Activated gamma-delta T cell (primary cell): Measurements from ENCODE around the gene AFAP1.
"Not testable (repeated sequence)": the region's sequence is repeated elsewhere in the genome, so short reads cannot be mapped to it uniquely, and the experiment has no call there.

ENCODE experiments used
- DNase-seq: peaks from one replicate; lab custom pipeline; 2025; lab: John Stamatoyannopoulos, UW

The AFAP1 gene

GRCh38 chr4:7945709-7946380 lies 6.2 kb upstream of the AFAP1 start:
- DNase-seq, result no peak

- DNase-seq, result no peak
Measured at GRCh38 chr4:7944599-7945220, 5.0 kb upstream of the AFAP1 start.

- not testable (repeated sequence) for DNase-seq
Measured at GRCh38 chr4:7943688-7944087, 4.0 kb upstream of the AFAP1 start.

DNA sequence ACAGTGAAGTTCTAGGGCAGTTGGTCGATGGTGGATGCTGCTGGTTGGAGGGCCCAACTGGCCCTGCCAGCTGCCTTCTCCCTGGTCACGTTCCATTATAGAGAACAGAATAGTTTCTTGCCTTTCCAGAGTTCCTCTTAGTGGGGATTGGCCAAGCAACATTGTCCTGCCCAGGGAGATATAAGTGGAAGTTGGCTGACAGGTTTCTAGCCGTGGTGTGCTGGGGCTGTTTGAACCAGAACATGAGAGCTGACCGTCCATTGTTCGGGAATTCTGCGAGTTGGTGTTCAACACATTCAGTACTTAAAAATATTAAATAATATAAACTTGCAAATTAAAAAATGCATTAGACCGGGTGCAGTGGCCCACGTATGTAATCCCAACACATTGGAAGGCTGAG lies 3.5 kb upstream of the AFAP1 start:
- no peak for DNase-seq

GRCh38 chr4:7941965-7942496 lies 2.4 kb upstream of the AFAP1 start:
- no peak for DNase-seq

- no peak for DNase-seq
Measured at GRCh38 chr4:7941111-7941964, 1.7 kb upstream of the AFAP1 start.

- DNase-seq, result peak; percentile 12
Measured at GRCh38 chr4:7938609-7939376, 868 bp downstream of the AFAP1 start.

DNA sequence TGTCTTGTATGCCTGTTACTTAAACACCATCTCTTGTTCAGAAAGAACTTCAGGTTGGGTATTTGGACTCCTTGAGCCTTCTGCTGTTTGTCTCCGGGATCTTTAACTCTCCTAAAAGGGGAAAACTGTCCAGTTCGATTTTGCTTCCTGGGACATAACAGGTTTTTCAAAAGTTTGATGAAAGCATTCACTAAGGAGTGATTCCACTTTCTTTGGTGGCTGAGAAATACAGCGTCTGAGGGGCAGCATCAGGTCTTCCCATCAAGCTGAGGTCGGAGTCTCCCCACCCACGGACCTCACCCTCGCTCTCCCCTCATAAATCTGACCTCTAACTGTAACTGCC lies 1.4 kb downstream of the AFAP1 start:
- no peak for DNase-seq

GRCh38 chr4:7937006-7937405 lies 2.7 kb downstream of the AFAP1 start:
- no peak for DNase-seq

- no peak for DNase-seq
Measured at GRCh38 chr4:7933651-7934510, 5.8 kb downstream of the AFAP1 start.

DNA sequence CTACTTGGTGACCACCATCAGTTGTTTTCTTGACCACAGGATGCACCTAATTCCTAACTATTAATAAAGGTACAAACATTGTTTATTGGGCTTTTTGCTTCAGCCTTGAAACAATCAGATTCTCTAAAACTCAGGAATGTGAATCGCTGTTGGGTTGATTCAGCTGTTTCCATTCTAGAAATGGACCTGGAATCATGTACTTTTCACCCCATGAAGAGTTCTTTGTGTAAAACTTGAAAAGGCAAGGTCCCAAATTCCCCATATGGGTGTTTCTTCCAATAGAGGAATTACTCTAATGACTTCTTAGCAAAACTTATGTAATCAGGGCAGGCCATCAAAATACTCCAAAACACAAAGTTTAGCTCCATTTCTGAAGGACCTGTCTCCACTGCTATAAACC lies 7.4 kb downstream of the AFAP1 start:
- DNase-seq, result no peak

GRCh38 chr4:7929118-7929951 lies 10.3 kb downstream of the AFAP1 start:
- no peak for DNase-seq

DNA sequence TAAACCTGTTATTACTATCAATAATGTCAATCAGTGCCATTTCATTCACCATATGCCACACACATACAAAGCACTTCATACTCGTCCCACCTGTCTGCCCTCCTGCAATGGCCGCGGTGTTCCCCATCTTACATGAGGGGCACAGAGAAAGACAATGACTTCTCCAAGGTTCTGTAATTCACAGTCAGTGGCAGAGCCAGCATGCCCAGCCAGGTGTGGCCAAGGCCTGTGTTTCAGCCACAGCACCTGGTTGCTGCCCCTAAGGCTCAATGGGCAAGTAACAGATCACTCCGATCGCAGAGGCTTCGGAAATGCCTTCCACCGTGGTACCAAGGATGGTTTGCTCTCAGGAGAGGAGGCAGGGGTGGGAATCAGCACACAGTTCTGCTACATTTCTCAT lies 10.9 kb downstream of the AFAP1 start:
- no peak for DNase-seq

- DNase-seq, result no peak
Measured at GRCh38 chr4:7926822-7927221, 12.8 kb downstream of the AFAP1 start.

DNA sequence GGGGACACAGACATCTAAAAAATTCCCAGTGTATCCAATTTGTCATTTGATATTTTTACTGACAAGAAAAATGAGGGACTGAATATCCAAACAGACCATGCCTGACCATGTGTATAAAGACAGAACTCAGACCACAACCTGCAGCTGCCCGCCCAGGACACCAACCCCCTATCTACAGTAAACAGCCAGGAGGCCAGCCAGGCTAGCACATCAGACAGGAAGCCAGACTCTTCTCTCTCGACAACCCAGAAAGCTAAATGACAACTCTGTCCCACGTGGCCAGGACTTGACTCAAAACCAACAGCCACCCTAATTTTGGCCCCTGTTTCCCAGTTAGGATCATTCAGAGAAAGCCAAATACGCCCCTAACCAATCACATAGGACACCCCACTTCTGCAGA lies 15.1 kb downstream of the AFAP1 start:
- DNase-seq, result no peak

DNA sequence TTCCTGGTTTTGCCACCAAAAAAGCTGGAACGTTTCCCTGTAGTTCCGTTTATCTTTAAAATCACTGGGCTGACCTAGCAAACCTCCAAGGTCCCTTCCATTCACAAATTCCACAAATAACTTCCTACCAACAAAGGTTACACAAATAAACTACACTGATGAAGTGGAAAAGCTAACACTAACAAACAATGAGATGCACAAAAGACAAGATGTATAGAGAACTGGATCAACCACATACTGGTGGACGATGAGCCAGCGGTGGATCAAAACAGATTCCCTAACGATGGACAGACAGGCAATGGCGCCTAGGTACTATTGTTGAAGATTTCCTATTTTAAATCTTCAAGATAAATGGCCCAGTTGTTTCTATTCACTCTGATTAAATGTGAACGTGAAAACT lies 15.5 kb downstream of the AFAP1 start:
- DNase-seq, result no peak

- DNase-seq, result no peak
Measured at GRCh38 chr4:7922466-7922865, 17.2 kb downstream of the AFAP1 start.

DNA sequence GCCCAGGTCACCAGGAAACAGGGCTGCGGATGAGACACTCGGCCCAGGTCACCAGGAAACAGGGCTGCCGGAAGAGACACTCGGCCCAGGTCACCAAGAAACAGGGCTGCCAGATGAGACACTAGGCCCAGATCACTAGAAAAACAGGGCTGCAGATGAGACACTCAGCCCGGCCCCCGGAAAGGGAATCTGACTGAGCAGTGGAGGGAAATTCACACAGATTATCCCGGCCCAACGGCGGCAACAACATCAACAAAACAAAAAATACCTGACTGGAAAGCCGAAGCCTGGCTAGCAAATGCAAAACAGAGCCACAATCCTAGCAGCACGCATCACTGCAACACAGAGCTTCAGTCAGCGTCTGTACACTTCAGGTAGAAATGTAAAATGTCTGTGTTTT lies 20.7 kb downstream of the AFAP1 start:
- no peak for DNase-seq

- DNase-seq, result not testable (repeated sequence)
Measured at GRCh38 chr4:7918187-7918586, 21.5 kb downstream of the AFAP1 start.

- no peak for DNase-seq
Measured at GRCh38 chr4:7917669-7918068, 22.0 kb downstream of the AFAP1 start.
